Activated naive CD8-positive, alpha-beta T cell treated with anti-CD3 and anti-CD28 coated beads, Interleukin-2, amount 50 U/mL, for 24 hours (primary cell): ENCODE measurements around the gene DNAI1.
A peak's percentile ranks its signal among the peaks of the same experiment; 100 is the strongest.

ENCODE experiments used
- ATAC-seq: fragments of 150-1000 bp; cut with Tn5 transposase; one replicate; pipeline ENCODE4 v1.10.0; 2021
- DNase-seq: peaks from one replicate; pipeline ENCODE4 v3.0.0; 2021
- H3K27ac Mint-ChIP-seq: one replicate; pipeline ENCODE4 v1.8.0; 2021; ENCODE audit warnings: mild to moderate bottlenecking, mixed read lengths
- H3K27me3 Mint-ChIP-seq: one replicate; pipeline ENCODE4 v1.8.0; 2021; ENCODE audit warnings: mixed read lengths
- H3K36me3 Mint-ChIP-seq: one replicate; pipeline ENCODE4 v1.8.0; 2021; ENCODE audit warnings: low read depth, mixed read lengths
- H3K4me1 Mint-ChIP-seq: one replicate; pipeline ENCODE4 v1.8.0; 2021; ENCODE audit warnings: mixed read lengths
- H3K4me3 Mint-ChIP-seq: one replicate; pipeline ENCODE4 v1.8.0; 2021; ENCODE audit warnings: mild to moderate bottlenecking, moderate library complexity, mixed read lengths
- H3K9me3 Mint-ChIP-seq: one replicate; pipeline ENCODE4 v1.8.0; 2021; ENCODE audit warnings: mixed read lengths

Gene DNAI1

GRCh38 chr9:34492051-34492450 is 33.4 kb downstream of the DNAI1 start:
- no peaks in the 10 kb centered on the region for H3K9me3 Mint-ChIP-seq
- no peak overlapping the region for H3K4me3 Mint-ChIP-seq
- ATAC-seq (no peak), DNase-seq (no peak)
- no peaks in the 10 kb centered on the region for H3K4me1 Mint-ChIP-seq
- H3K27ac Mint-ChIP-seq, result no peak overlapping the region
- H3K27me3 Mint-ChIP-seq, result peaks cover 15% of the 10 kb centered on the region
- no peaks in the 10 kb centered on the region for H3K36me3 Mint-ChIP-seq

GRCh38 chr9:34493972-34494535 is 35.4 kb downstream of the DNAI1 start:
- Mint-ChIP-seq H3K9me3 (no peaks in the 10 kb centered on the region), H3K4me1 (no peaks in the 10 kb centered on the region), H3K4me3 (no peak overlapping the region), H3K36me3 (no peaks in the 10 kb centered on the region), H3K27ac (no peak overlapping the region), H3K27me3 (peaks cover 11% of the 10 kb centered on the region)
- ATAC-seq (no peak), DNase-seq (peak; percentile 41)

- H3K4me3 Mint-ChIP-seq, result no peak overlapping the region
- peaks cover 12% of the 10 kb centered on the region for H3K27me3 Mint-ChIP-seq
- no peaks in the 10 kb centered on the region for H3K36me3 Mint-ChIP-seq
Observed at GRCh38 chr9:34496149-34496712, 37.6 kb downstream of the DNAI1 start.

GRCh38 chr9:34498553-34498952 is 39.9 kb downstream of the DNAI1 start:
- no peak overlapping the region for H3K4me3 Mint-ChIP-seq
- no peak for ATAC-seq
- no peaks in the 10 kb centered on the region for H3K9me3 Mint-ChIP-seq
- peaks cover 7% of the 10 kb centered on the region for H3K27me3 Mint-ChIP-seq
- H3K27ac Mint-ChIP-seq, result no peak overlapping the region
- H3K36me3 Mint-ChIP-seq, result no peaks in the 10 kb centered on the region
- no peak for DNase-seq
- H3K4me1 Mint-ChIP-seq, result peaks cover 5% of the 10 kb centered on the region

More at GRCh38 chr9:34496149-34496712, 37.6 kb downstream of the DNAI1 start:
- no peaks in the 10 kb centered on the region for H3K9me3 Mint-ChIP-seq
- H3K27ac Mint-ChIP-seq, result no peak overlapping the region
- peaks cover 5% of the 10 kb centered on the region for H3K4me1 Mint-ChIP-seq
- ATAC-seq (no peak), DNase-seq (no peak)

DNA sequence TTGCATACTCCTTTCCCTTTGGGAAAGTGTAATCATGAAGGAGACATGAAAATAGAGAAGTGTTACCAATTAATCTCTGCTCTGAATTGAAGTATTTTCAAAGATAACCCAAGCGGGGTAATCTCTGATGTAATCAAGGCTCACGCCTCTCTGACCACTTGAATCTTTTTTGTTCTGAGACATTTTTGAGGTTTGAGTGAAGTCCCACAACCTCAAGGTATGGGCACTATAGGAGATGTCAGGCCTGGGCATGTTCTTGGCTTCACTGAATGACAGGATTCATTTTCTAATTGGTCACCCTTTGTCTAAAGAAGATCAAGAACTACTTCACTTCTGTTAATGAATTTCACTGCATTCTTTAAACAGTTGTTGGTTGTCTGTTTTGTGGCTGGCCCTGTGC is 40.5 kb downstream of the DNAI1 start:
- peaks cover 5% of the 10 kb centered on the region for H3K4me1 Mint-ChIP-seq
- peaks cover 7% of the 10 kb centered on the region for H3K27me3 Mint-ChIP-seq
- DNase-seq (no peak), ATAC-seq (no peak)
- no peaks in the 10 kb centered on the region for H3K36me3 Mint-ChIP-seq
- no peak overlapping the region for H3K27ac Mint-ChIP-seq
- no peak overlapping the region for H3K4me3 Mint-ChIP-seq
- no peaks in the 10 kb centered on the region for H3K9me3 Mint-ChIP-seq

- no peak overlapping the region for H3K4me3 Mint-ChIP-seq
- peak; percentile 80 for DNase-seq
- H3K9me3 Mint-ChIP-seq, result no peaks in the 10 kb centered on the region
- H3K4me1 Mint-ChIP-seq, result peaks cover 5% of the 10 kb centered on the region
- H3K36me3 Mint-ChIP-seq, result no peaks in the 10 kb centered on the region
- peak; percentile 85 for ATAC-seq
- peaks cover 9% of the 10 kb centered on the region for H3K27me3 Mint-ChIP-seq
- H3K27ac Mint-ChIP-seq, result no peak overlapping the region
Observed at GRCh38 chr9:34500623-34501267, 42.1 kb downstream of the DNAI1 start.

GRCh38 chr9:34501372-34501771 is 42.8 kb downstream of the DNAI1 start:
- DNase-seq, result no peak
- no peak for ATAC-seq
- H3K9me3 Mint-ChIP-seq, result no peaks in the 10 kb centered on the region
- H3K4me1 Mint-ChIP-seq, result peaks cover 5% of the 10 kb centered on the region
- H3K27me3 Mint-ChIP-seq, result peaks cover 7% of the 10 kb centered on the region
- H3K36me3 Mint-ChIP-seq, result no peaks in the 10 kb centered on the region
- no peak overlapping the region for H3K4me3 Mint-ChIP-seq
- no peak overlapping the region for H3K27ac Mint-ChIP-seq

DNA sequence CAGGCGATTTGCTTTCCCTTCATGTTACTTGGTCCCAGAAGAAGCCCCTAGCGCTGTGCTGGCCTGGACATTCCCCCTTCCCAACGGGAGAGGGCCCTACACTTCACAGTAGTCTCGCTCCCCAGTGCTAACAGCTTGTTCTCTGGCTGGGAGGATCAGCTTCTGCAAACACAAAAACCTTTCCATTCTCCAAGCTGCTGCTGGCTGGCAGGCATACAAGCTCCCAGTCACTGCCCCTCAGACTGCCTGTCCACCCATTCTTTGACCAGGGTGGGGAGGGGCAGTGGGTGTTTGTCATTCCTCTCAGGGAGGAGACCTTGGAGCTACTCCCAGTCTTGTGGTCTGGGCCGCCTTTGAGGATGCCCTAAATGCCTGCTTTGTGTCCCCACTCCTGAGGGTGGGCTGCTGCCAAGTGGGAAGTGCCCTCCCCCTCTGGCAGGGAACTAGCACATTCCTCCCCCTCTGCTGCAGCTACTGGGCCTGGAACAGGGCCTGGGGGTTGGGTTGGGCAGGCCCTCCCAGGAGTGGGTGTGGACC is 43.4 kb downstream of the DNAI1 start:
- H3K27ac Mint-ChIP-seq, result no peak overlapping the region
- no peak for DNase-seq
- no peak for ATAC-seq
- no peaks in the 10 kb centered on the region for H3K9me3 Mint-ChIP-seq
- H3K4me1 Mint-ChIP-seq, result peaks cover 5% of the 10 kb centered on the region
- no peak overlapping the region for H3K4me3 Mint-ChIP-seq
- no peaks in the 10 kb centered on the region for H3K36me3 Mint-ChIP-seq
- peaks cover 7% of the 10 kb centered on the region for H3K27me3 Mint-ChIP-seq

GRCh38 chr9:34502471-34502870 is 43.9 kb downstream of the DNAI1 start:
- H3K36me3 Mint-ChIP-seq, result no peaks in the 10 kb centered on the region
- H3K4me3 Mint-ChIP-seq, result no peak overlapping the region
- peaks cover 5% of the 10 kb centered on the region for H3K4me1 Mint-ChIP-seq
- no peak overlapping the region for H3K27ac Mint-ChIP-seq
- ATAC-seq (no peak), DNase-seq (no peak)
- H3K27me3 Mint-ChIP-seq, result peaks cover 7% of the 10 kb centered on the region
- H3K9me3 Mint-ChIP-seq, result no peaks in the 10 kb centered on the region

DNA sequence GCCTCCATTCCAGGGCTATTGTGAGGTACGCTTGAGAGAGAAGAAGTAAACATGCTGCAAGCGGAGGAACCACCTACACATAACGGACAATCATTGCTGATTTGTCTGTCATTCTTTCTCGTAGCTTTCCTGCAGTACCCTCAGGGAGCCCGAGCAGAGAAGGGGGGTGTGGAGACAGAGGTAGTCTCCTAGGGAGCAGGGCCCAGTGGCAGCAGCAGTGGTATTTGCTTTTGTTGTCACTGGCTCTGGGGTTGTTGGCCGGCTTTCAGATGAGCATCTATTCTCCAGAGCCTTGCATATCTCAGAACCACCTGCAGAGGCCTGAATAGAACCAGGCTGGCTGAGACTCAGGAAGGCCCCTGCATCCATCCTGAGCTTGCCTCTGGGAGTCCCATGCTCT is 44.3 kb downstream of the DNAI1 start:
- ATAC-seq (no peak), DNase-seq (no peak)
- H3K9me3 Mint-ChIP-seq, result no peaks in the 10 kb centered on the region
- H3K4me3 Mint-ChIP-seq, result no peak overlapping the region
- no peaks in the 10 kb centered on the region for H3K36me3 Mint-ChIP-seq
- no peak overlapping the region for H3K27ac Mint-ChIP-seq
- H3K4me1 Mint-ChIP-seq, result peaks cover 5% of the 10 kb centered on the region
- H3K27me3 Mint-ChIP-seq, result peaks cover 7% of the 10 kb centered on the region

GRCh38 chr9:34503406-34503805 is 44.8 kb downstream of the DNAI1 start:
- H3K27ac Mint-ChIP-seq, result no peak overlapping the region

GRCh38 chr9:34505370-34506120 is 46.9 kb downstream of the DNAI1 start:
- DNase-seq (no peak), ATAC-seq (no peak)
- H3K27ac Mint-ChIP-seq, result no peak overlapping the region
- H3K36me3 Mint-ChIP-seq, result no peaks in the 10 kb centered on the region
- no peaks in the 10 kb centered on the region for H3K9me3 Mint-ChIP-seq
- no peak overlapping the region for H3K4me3 Mint-ChIP-seq
- H3K4me1 Mint-ChIP-seq, result peaks cover under 1% of the 10 kb centered on the region
- peaks cover 4% of the 10 kb centered on the region for H3K27me3 Mint-ChIP-seq

More at GRCh38 chr9:34503406-34503805, 44.8 kb downstream of the DNAI1 start:
- Mint-ChIP-seq H3K9me3 (no peaks in the 10 kb centered on the region), H3K4me3 (no peak overlapping the region), H3K36me3 (no peaks in the 10 kb centered on the region), H3K4me1 (peaks cover 5% of the 10 kb centered on the region), H3K27me3 (peaks cover 7% of the 10 kb centered on the region)
- DNase-seq, result no peak
- no peak for ATAC-seq

- Mint-ChIP-seq H3K4me3 (no peak overlapping the region), H3K4me1 (no peaks in the 10 kb centered on the region), H3K27me3 (peaks cover 2% of the 10 kb centered on the region), H3K9me3 (no peaks in the 10 kb centered on the region), H3K36me3 (no peaks in the 10 kb centered on the region), H3K27ac (no peak overlapping the region)
- DNase-seq, result no peak
- no peak for ATAC-seq
Observed at GRCh38 chr9:34506623-34507022, 48.0 kb downstream of the DNAI1 start.

DNA sequence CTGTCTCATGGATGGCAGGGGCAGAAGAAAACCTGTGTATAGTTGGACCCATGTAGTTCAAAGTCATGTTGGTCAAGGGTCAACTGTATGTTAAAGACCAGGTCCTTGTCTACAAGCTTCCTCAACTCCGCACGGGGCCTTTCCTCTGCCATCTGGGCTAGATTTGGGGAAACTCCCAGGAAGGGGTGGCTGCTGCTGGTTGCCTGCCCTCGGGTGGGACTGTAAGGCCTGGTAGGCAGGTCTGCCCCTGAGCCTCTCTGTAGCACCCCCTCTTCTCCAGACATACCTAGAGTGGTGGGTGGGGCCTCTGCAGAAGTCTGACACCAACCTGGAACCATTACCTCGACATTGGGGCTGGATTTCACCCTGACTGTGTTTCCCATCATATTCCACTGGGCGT is 49.0 kb downstream of the DNAI1 start:
- peaks cover 2% of the 10 kb centered on the region for H3K27me3 Mint-ChIP-seq
- H3K4me3 Mint-ChIP-seq, result no peak overlapping the region
- no peaks in the 10 kb centered on the region for H3K9me3 Mint-ChIP-seq
- no peak for ATAC-seq
- no peaks in the 10 kb centered on the region for H3K4me1 Mint-ChIP-seq
- no peaks in the 10 kb centered on the region for H3K36me3 Mint-ChIP-seq
- no peak for DNase-seq
- no peak overlapping the region for H3K27ac Mint-ChIP-seq

DNA sequence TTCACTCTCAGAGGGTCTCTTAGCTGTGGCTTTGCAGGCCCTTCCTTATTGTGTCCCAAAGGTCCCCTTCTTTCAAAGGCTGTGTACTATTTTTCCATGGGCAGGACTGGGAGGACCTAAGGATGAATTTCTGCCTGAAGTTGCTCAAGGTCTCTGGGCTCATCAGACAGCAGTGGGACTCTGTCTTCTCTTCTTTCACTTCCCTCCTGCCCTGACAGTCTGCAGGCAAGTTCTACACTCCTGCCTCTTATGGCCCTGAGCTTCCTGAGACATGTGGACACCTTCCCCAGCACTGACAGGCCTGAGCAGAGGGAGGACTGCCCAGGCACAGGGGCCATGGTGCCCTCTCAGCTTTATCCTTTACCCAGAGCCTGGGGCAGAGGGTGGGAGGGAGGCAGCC is 49.4 kb downstream of the DNAI1 start:
- H3K4me3 Mint-ChIP-seq, result no peak overlapping the region
- ATAC-seq (no peak), DNase-seq (no peak)
- no peaks in the 10 kb centered on the region for H3K4me1 Mint-ChIP-seq
- H3K27ac Mint-ChIP-seq, result no peak overlapping the region
- peaks cover 2% of the 10 kb centered on the region for H3K27me3 Mint-ChIP-seq
- no peaks in the 10 kb centered on the region for H3K9me3 Mint-ChIP-seq
- H3K36me3 Mint-ChIP-seq, result no peaks in the 10 kb centered on the region
